Trophoblast cell (in vitro differentiated cells and primary cell): Measurements from ENCODE around the gene ADIRF.

Experiments
- DNase-seq, 2 donors: peaks; one replicate each; pipeline ENCODE4 v3.0.0-alpha.2; 2016
- H2AFZ ChIP-seq: 2 replicates; pipeline ENCODE4 v1.6.1; 2013; ENCODE audit warnings: low read length, moderate library complexity, mild to moderate bottlenecking; ENCODE audit not compliant: insufficient read depth, poor library complexity
- H2AK5ac ChIP-seq: 2 replicates; pipeline ENCODE4 v1.6.1; 2013; ENCODE audit warnings: mild to moderate bottlenecking, low read length
- H2BK120ac ChIP-seq: 2 replicates; pipeline ENCODE4 v1.6.1; 2013; ENCODE audit warnings: low read length, mild to moderate bottlenecking, moderate library complexity; ENCODE audit not compliant: insufficient read depth, poor library complexity
- H2BK12ac ChIP-seq: 2 replicates; pipeline ENCODE4 v1.6.1; 2013; ENCODE audit warnings: mild to moderate bottlenecking, low read length, moderate library complexity
- H2BK5ac ChIP-seq: 2 replicates; pipeline ENCODE4 v1.6.1; 2013; ENCODE audit warnings: low read length, low read depth, moderate library complexity, mild to moderate bottlenecking; ENCODE audit not compliant: poor library complexity
- H3K14ac ChIP-seq: 2 replicates; pipeline ENCODE4 v1.6.1; 2013; ENCODE audit warnings: mild to moderate bottlenecking, low read length
- H3K18ac ChIP-seq: 2 replicates; pipeline ENCODE4 v1.6.1; 2013; ENCODE audit warnings: mild to moderate bottlenecking, low read length
- H3K23ac ChIP-seq: 2 replicates; pipeline ENCODE4 v1.6.1; 2013; ENCODE audit warnings: low read length
- H3K27ac ChIP-seq: 2 replicates; pipeline ENCODE4 v1.5.1; 2013; ENCODE audit warnings: low read depth, mild to moderate bottlenecking, inconsistent platforms, low read length, moderate library complexity
- H3K27me3 ChIP-seq: 2 replicates; pipeline ENCODE4 v1.6.1; 2013; ENCODE audit warnings: inconsistent platforms, mild to moderate bottlenecking, low read length, moderate library complexity; ENCODE audit not compliant: insufficient read depth
- H3K36me3 ChIP-seq, 2 experiments: 1 replicate in 1 of 2; 2 replicates in 1 of 2; pipeline ENCODE4 v1.6.1; 2013; ENCODE audit warnings: low read length in 2 of 2, mild to moderate bottlenecking in 2 of 2, moderate library complexity in 1 of 2; ENCODE audit not compliant: insufficient read depth in 2 of 2, control insufficient read depth in 1 of 2
- H3K4ac ChIP-seq: 2 replicates; pipeline ENCODE4 v1.6.1; 2013; ENCODE audit warnings: low read depth, mild to moderate bottlenecking, low read length, moderate library complexity
- H3K4me1 ChIP-seq, 2 experiments: 1 replicate in 1 of 2; 2 replicates in 1 of 2; pipeline ENCODE4 v1.6.1; 2013; ENCODE audit warnings: low read length in 2 of 2, mild to moderate bottlenecking in 2 of 2, moderate library complexity in 1 of 2; ENCODE audit not compliant: insufficient read depth in 2 of 2, control insufficient read depth in 1 of 2
- H3K4me2 ChIP-seq: 2 replicates; pipeline ENCODE4 v1.6.1; 2013; ENCODE audit warnings: inconsistent platforms, mild to moderate bottlenecking, low read length, moderate library complexity
- H3K4me3 ChIP-seq: 2 replicates; pipeline ENCODE4 v1.5.1; 2013; ENCODE audit warnings: mild to moderate bottlenecking, low read depth, low read length, inconsistent platforms
- H3K79me1 ChIP-seq: one replicate; pipeline ENCODE4 v1.6.1; 2013; ENCODE audit warnings: low read length
- H3K79me2 ChIP-seq: 2 replicates; pipeline ENCODE4 v1.6.1; 2013; ENCODE audit warnings: low read length, mild to moderate bottlenecking; ENCODE audit not compliant: control insufficient read depth, insufficient read depth, poor library complexity
- H3K9ac ChIP-seq: 2 replicates; pipeline ENCODE4 v1.6.1; 2013; ENCODE audit warnings: mild to moderate bottlenecking, low read length
- H3K9me3 ChIP-seq: 2 replicates; pipeline ENCODE4 v1.6.1; 2013; ENCODE audit warnings: low read depth, mild to moderate bottlenecking, control low read depth, inconsistent platforms, low read length; ENCODE audit not compliant: insufficient read depth
- H4K12ac ChIP-seq: 2 replicates; pipeline ENCODE4 v1.6.1; 2013; ENCODE audit warnings: low read depth, mild to moderate bottlenecking, low read length, moderate library complexity
- H4K8ac ChIP-seq: 2 replicates; pipeline ENCODE4 v1.6.1; 2013; ENCODE audit warnings: low read depth, mild to moderate bottlenecking, low read length, moderate library complexity
- H4K91ac ChIP-seq: one replicate; pipeline ENCODE4 v1.6.1; 2013; ENCODE audit warnings: low read depth, mild to moderate bottlenecking, low read length, moderate library complexity
- WGBS: extraction: QIAGEN DNeasy Blood & Tissue Kit; methylation state at CpG from one replicate; pipeline ENCODE4 v1.1.7; 2013; ENCODE audit warnings: missing lambda C conversion rate; ENCODE audit not compliant: insufficient read length, insufficient coverage; ENCODE audit errors: extremely low coverage; 5-methylcytosine and 5-hydroxymethylcytosine counted together

ADIRF gene

GRCh38 chr10:86941991-86942421 is 26.3 kb upstream of the ADIRF start:
- no peak overlapping the region for H3K14ac ChIP-seq
- H3K27me3 ChIP-seq: no peaks in the 10 kb centered on the region
- no peak overlapping the region for H4K8ac ChIP-seq
- H2AK5ac ChIP-seq: no peak overlapping the region
- H2BK12ac ChIP-seq: no peak overlapping the region
- H3K4me1 ChIP-seq: peaks cover 0 to 3% of the 10 kb centered on the region in 2 experiments
- no peak overlapping the region for H3K18ac ChIP-seq
- no peak overlapping the region for H2BK120ac ChIP-seq
- no peak overlapping the region for H3K27ac ChIP-seq
- no peak overlapping the region for H3K23ac ChIP-seq
- H3K9ac ChIP-seq: no peak overlapping the region
- peaks cover 2% of the 10 kb centered on the region for H3K79me1 ChIP-seq
- no peak overlapping the region for H4K91ac ChIP-seq
- H3K4me3 ChIP-seq: no peak overlapping the region
- WGBS: no CpG with 5 or more reads among the region's 14 CpGs
- H3K4ac ChIP-seq: no peak overlapping the region
- no peaks in the 10 kb centered on the region for H3K36me3 ChIP-seq
- no peaks in the 10 kb centered on the region for H3K79me2 ChIP-seq
- H3K9me3 ChIP-seq: peaks cover 6% of the 10 kb centered on the region
- DNase-seq: no peak
- no peak overlapping the region for H4K12ac ChIP-seq
- no peak overlapping the region for H2BK5ac ChIP-seq
- H3K4me2 ChIP-seq: no peak overlapping the region
- H2AFZ ChIP-seq: no peak overlapping the region

GRCh38 chr10:86942441-86943315 is 25.6 kb upstream of the ADIRF start:
- Histone ChIP-seq H2BK120ac (no peak overlapping the region), H3K4ac (no peak overlapping the region), H2BK5ac (no peak overlapping the region), H3K23ac (no peak overlapping the region), H3K27me3 (no peaks in the 10 kb centered on the region), H2AK5ac (no peak overlapping the region), H3K18ac (no peak overlapping the region), H4K12ac (no peak overlapping the region), H3K14ac (no peak overlapping the region), H3K9me3 (peaks cover 6% of the 10 kb centered on the region), H3K4me2 (no peak overlapping the region), H3K9ac (no peak overlapping the region), H3K79me1 (peaks cover 2% of the 10 kb centered on the region), H4K91ac (no peak overlapping the region), H3K36me3 (no peaks in the 10 kb centered on the region), H3K27ac (no peak overlapping the region), H4K8ac (no peak overlapping the region), H2BK12ac (no peak overlapping the region), H3K79me2 (no peaks in the 10 kb centered on the region), H3K4me3 (no peak overlapping the region), H3K4me1 (peaks cover 0 to 3% of the 10 kb centered on the region in 2 experiments), H2AFZ (no peak overlapping the region)
- DNase-seq: no peak
- no CpG with 5 or more reads among the region's 94 CpGs for WGBS

GRCh38 chr10:86943316-86944030 is 24.8 kb upstream of the ADIRF start:
- no peak overlapping the region for H3K4me3 ChIP-seq
- DNase-seq: peak; percentile 28 to 60
- H2BK12ac ChIP-seq: no peak overlapping the region
- H2AK5ac ChIP-seq: no peak overlapping the region
- no peaks in the 10 kb centered on the region for H3K27me3 ChIP-seq
- H4K8ac ChIP-seq: no peak overlapping the region
- H2BK5ac ChIP-seq: no peak overlapping the region
- H3K14ac ChIP-seq: no peak overlapping the region
- H3K4me1 ChIP-seq: peaks cover 0 to 3% of the 10 kb centered on the region in 2 experiments
- no peaks in the 10 kb centered on the region for H3K79me2 ChIP-seq
- WGBS: no CpG with 5 or more reads among the region's 30 CpGs
- H4K91ac ChIP-seq: no peak overlapping the region
- no peak overlapping the region for H3K4ac ChIP-seq
- no peak overlapping the region for H2BK120ac ChIP-seq
- H3K9me3 ChIP-seq: peaks cover 6% of the 10 kb centered on the region
- H3K79me1 ChIP-seq: peaks cover 2% of the 10 kb centered on the region
- H3K4me2 ChIP-seq: no peak overlapping the region
- H3K9ac ChIP-seq: no peak overlapping the region
- no peak overlapping the region for H3K27ac ChIP-seq
- no peak overlapping the region for H3K23ac ChIP-seq
- H4K12ac ChIP-seq: no peak overlapping the region
- no peak overlapping the region for H3K18ac ChIP-seq
- no peak overlapping the region for H2AFZ ChIP-seq
- no peaks in the 10 kb centered on the region for H3K36me3 ChIP-seq

GRCh38 chr10:86944031-86944419 is 24.3 kb upstream of the ADIRF start:
- H3K9ac ChIP-seq: no peak overlapping the region
- H2AK5ac ChIP-seq: no peak overlapping the region
- H3K27ac ChIP-seq: no peak overlapping the region
- H3K79me1 ChIP-seq: peaks cover 2% of the 10 kb centered on the region
- H3K4me3 ChIP-seq: no peak overlapping the region
- no CpG with 5 or more reads among the region's 4 CpGs for WGBS
- peaks cover 0 to 3% of the 10 kb centered on the region in 2 experiments for H3K4me1 ChIP-seq
- no peak overlapping the region for H3K4me2 ChIP-seq
- no peak for DNase-seq
- peaks cover 6% of the 10 kb centered on the region for H3K9me3 ChIP-seq
- H3K18ac ChIP-seq: no peak overlapping the region
- H4K12ac ChIP-seq: no peak overlapping the region
- H2BK12ac ChIP-seq: no peak overlapping the region
- H3K36me3 ChIP-seq: no peaks in the 10 kb centered on the region
- H3K27me3 ChIP-seq: no peaks in the 10 kb centered on the region
- H3K4ac ChIP-seq: no peak overlapping the region
- H2AFZ ChIP-seq: no peak overlapping the region
- H2BK5ac ChIP-seq: no peak overlapping the region
- H4K8ac ChIP-seq: no peak overlapping the region
- no peak overlapping the region for H2BK120ac ChIP-seq
- H4K91ac ChIP-seq: no peak overlapping the region
- H3K79me2 ChIP-seq: no peaks in the 10 kb centered on the region
- H3K23ac ChIP-seq: no peak overlapping the region
- no peak overlapping the region for H3K14ac ChIP-seq
